Thyroid gland (tissue), 4 donors: ENCODE data around the gene SAPCD1. TPM values are rescaled to one million over a fixed set of nuclear protein-coding genes. Genes with fewer than 3 reads are reported as not detected.
A peak's percentile ranks its signal among the peaks of the same experiment; 100 is the strongest.

Experiments
- DNase-seq, 2 donors: peaks; one replicate each; pipeline ENCODE4 v3.0.0-alpha.2; 2019
- H3K27ac ChIP-seq, 3 donors: fragments of 200-600 bp; sonication (generic); 1 replicate in 2 of 3; 2 replicates in 1 of 3; pipeline ENCODE4 v1.5.1; 2016 to 2019; ENCODE audit warnings: mild to moderate bottlenecking in 1 of 3, moderate library complexity in 1 of 3
- H3K27me3 ChIP-seq: fragments of 200-600 bp; sonication (generic); one replicate; pipeline ENCODE4 v1.5.1; 2019
- H3K36me3 ChIP-seq, 2 donors: fragments of 200-600 bp; sonication (generic); one replicate each; pipeline ENCODE4 v1.5.1; 2016 to 2019
- H3K4me1 ChIP-seq, 2 donors: fragments of 200-600 bp; sonication (generic); one replicate each; pipeline ENCODE4 v1.5.1; 2017 to 2019
- H3K4me3 ChIP-seq, 3 donors: fragments of 200-600 bp; sonication (generic); replicated peaks in 1 of 3; 1 replicate in 2 of 3; 2 replicates in 1 of 3; pipeline ENCODE4 v1.5.1; 2016; ENCODE audit warnings: mild to moderate bottlenecking in 1 of 3
- H3K9me3 ChIP-seq: fragments of 200-600 bp; sonication (generic); one replicate; pipeline ENCODE4 v1.5.1; 2017
- POLR2A ChIP-seq, 2 donors: fragments of 450-650 bp; IDR thresholded peaks; one replicate each; pipeline ENCODE4 v1.6.1; 2017; ENCODE audit warnings: antibody characterized with exemption in 2 of 2, mild to moderate bottlenecking in 2 of 2, moderate library complexity in 1 of 2
- WGBS, 2 donors: methylation state at CpG; one replicate each; pipeline ENCODE4 v1.1.5; 2017; 5-methylcytosine and 5-hydroxymethylcytosine counted together
- intact Hi-C: fragments of 100-400 bp; cut with DNase I; formaldehyde crosslinking; loops from one replicate; pipeline ENCODE4 v1.15.1; 2023
- small RNA-seq: library from RNA; depleted of rRNA; stranded (forward); fragments of <200 nt; gene quantifications from one replicate; pipeline ENCODE3, GENCODE V24; 2016
- total RNA-seq, 4 donors: library from RNA; depleted of rRNA; stranded (reverse); fragments of >200 nt; gene quantifications; one replicate each; pipeline ENCODE4 v1.2.3, GENCODE V29; 2016
- TF ChIP-seq, protein P1 (sequence below), 6 experiments: fragments of 200-600 bp in 3 of 6; fragments of 450-650 bp in 3 of 6; sonication (generic) in 3 of 6; IDR thresholded peaks; one replicate each; pipeline ENCODE4 v1.5.1; 2016 to 2019; ENCODE audit warnings: antibody characterized with exemption in 6 of 6, mild to moderate bottlenecking in 2 of 6, inconsistent platforms in 1 of 6, moderate library complexity in 1 of 6

SAPCD1 gene
- total RNA-seq, 4 donors from 2014 or later = 2.0 to 4.2 (median 3.0) TPM; not detected in 1

DNA sequence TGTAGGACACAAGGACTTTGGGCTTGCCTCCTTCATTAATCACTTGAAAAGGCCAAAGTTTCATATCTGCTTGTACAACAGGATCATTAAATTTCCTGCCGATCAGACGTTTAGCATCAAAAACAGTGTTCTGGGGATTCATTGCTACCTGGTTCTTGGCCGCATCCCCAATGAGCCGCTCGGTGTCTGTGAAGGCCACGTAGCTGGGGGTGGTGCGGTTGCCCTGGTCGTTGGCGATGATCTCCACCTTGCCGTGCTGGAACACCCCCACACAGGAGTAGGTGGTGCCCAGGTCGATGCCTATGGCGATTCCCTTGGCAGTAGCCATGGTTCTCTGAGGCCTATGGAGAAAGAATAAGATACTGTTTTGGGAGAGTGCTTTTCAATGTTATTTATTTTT lies 49.2 kb downstream of the SAPCD1 start:
- Histone ChIP-seq H3K36me3 (no peaks in the 10 kb centered on the region), H3K27ac (no peak overlapping the region), H3K27me3 (no peaks in the 10 kb centered on the region), H3K9me3 (no peaks in the 10 kb centered on the region), H3K4me3 (no peak overlapping the region), H3K4me1 (peaks cover 12 to 18% of the 10 kb centered on the region in 2 donors)
- WGBS, 2 donors = 93 to 95% methylated on average over 12 of the region's 12 CpGs
- no peak for DNase-seq
- no peak for TF ChIP-seq POLR2A (IDR thresholded peaks at IDR 0.05)
- TF ChIP-seq, protein P1, sequence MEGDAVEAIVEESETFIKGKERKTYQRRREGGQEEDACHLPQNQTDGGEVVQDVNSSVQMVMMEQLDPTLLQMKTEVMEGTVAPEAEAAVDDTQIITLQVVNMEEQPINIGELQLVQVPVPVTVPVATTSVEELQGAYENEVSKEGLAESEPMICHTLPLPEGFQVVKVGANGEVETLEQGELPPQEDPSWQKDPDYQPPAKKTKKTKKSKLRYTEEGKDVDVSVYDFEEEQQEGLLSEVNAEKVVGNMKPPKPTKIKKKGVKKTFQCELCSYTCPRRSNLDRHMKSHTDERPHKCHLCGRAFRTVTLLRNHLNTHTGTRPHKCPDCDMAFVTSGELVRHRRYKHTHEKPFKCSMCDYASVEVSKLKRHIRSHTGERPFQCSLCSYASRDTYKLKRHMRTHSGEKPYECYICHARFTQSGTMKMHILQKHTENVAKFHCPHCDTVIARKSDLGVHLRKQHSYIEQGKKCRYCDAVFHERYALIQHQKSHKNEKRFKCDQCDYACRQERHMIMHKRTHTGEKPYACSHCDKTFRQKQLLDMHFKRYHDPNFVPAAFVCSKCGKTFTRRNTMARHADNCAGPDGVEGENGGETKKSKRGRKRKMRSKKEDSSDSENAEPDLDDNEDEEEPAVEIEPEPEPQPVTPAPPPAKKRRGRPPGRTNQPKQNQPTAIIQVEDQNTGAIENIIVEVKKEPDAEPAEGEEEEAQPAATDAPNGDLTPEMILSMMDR (IDR thresholded peaks at IDR 0.05) = no peak
- intact Hi-C loops = no loop called here

DNA sequence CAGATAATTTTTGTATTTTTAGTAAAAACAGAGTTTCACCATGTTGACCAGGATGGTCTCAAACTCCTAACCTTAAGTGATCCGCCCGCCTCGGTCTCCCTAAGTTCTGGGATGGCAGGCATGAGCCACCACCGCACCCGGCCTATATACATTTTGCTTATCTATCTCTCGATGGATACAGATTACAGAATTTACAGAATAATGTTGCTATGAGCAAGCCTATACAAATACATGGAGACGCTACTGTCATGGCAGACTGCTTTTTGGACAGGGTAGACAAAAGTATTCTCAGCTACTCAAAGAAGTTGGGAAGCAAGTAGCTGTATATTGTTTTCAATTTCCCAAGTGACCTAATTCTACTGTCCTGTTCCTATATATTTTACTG lies 51.0 kb downstream of the SAPCD1 start:
- Histone ChIP-seq H3K4me1 (peaks cover 12 to 17% of the 10 kb centered on the region in 2 donors), H3K36me3 (no peaks in the 10 kb centered on the region), H3K27ac (peak overlapping the region; percentile 100), H3K4me3 (no peak overlapping the region), H3K27me3 (no peaks in the 10 kb centered on the region), H3K9me3 (no peaks in the 10 kb centered on the region)
- intact Hi-C loops = no loop called here
- 96 to 97% methylated on average over 7 of the region's 7 CpGs for WGBS, 2 donors
- no peak for DNase-seq
- TF ChIP-seq, protein P1 (IDR thresholded peaks at IDR 0.05) = no peak
- no peak for TF ChIP-seq POLR2A (IDR thresholded peaks at IDR 0.05)

Small RNAs within 50 kb of the gene (small RNA-seq; reads per million reads assigned to genes)
- gene LY6G6D = not detected
- gene MSH5-SAPCD1 = not detected
- not detected for gene RF00019
- gene RNU6-850P = not detected
- not detected for gene SAPCD1

Other genes with a start within 250 kb of the SAPCD1 start
- not detected for gene MCCD1, start 233.7 kb upstream of the SAPCD1 start, total RNA-seq
- 100 to 1,000 TPM; 296 to 339 (median 314) TPM for gene DDX39B, start 220.7 kb upstream of the SAPCD1 start, total RNA-seq
- 1 to 10 TPM; 1.2 to 3.9 (median 2.6) TPM for gene ATP6V1G2, start 216.0 kb upstream of the SAPCD1 start, total RNA-seq
- 10 to 100 TPM; 23.7 to 34.0 (median 27.5) TPM for gene NFKBIL1, start 215.0 kb upstream of the SAPCD1 start, total RNA-seq
- gene LTA, start 190.4 kb upstream of the SAPCD1 start, total RNA-seq = not detected
- gene TNF, start 187.1 kb upstream of the SAPCD1 start, total RNA-seq = under 1 TPM in 1 of 4 donors, not detected in 3; 0.42 TPM
- not detected for gene LTB, start 180.2 kb upstream of the SAPCD1 start, total RNA-seq
- gene LST1, start 176.4 kb upstream of the SAPCD1 start, total RNA-seq = 10 to 100 TPM in 1 of 4 donors, 1 to 10 TPM in 2, not detected in 1; 2.5 to 23.4 (median 3.2) TPM
- not detected for gene NCR3, start 169.7 kb upstream of the SAPCD1 start, total RNA-seq
- 10 to 100 TPM in 3 of 4 donors, 1 to 10 TPM in 1; 8.1 to 37.8 (median 17.6) TPM for gene AIF1, start 147.4 kb upstream of the SAPCD1 start, total RNA-seq
- gene PRRC2A, start 141.9 kb upstream of the SAPCD1 start, total RNA-seq = 100 to 1,000 TPM in 1 of 4 donors, 10 to 100 TPM in 3; 68.5 to 127 (median 86.7) TPM
- gene BAG6, start 110.0 kb upstream of the SAPCD1 start, total RNA-seq = 100 to 1,000 TPM; 179 to 301 (median 245) TPM
- 1 to 10 TPM; 2.3 to 5.1 (median 4.5) TPM for gene APOM, start 106.8 kb upstream of the SAPCD1 start, total RNA-seq
- 10 to 100 TPM; 23.6 to 32.3 (median 28.7) TPM for gene C6orf47, start 101.9 kb upstream of the SAPCD1 start, total RNA-seq
- gene GPANK1, start 97.7 kb upstream of the SAPCD1 start, total RNA-seq = 10 to 100 TPM; 15.7 to 23.2 (median 22.1) TPM
- 100 to 1,000 TPM; 181 to 264 (median 206) TPM for gene CSNK2B, start 96.6 kb upstream of the SAPCD1 start, total RNA-seq
- gene LY6G5B, start 92.7 kb upstream of the SAPCD1 start, total RNA-seq = 10 to 100 TPM in 2 of 4 donors, 1 to 10 TPM in 2; 4.4 to 11.8 (median 9.4) TPM
- gene LY6G5C, start 81.6 kb upstream of the SAPCD1 start, total RNA-seq = 1 to 10 TPM in 1 of 4 donors, under 1 TPM in 2, not detected in 1; 0.54 to 7.9 (median 0.83) TPM
- gene ABHD16A, start 59.3 kb upstream of the SAPCD1 start, total RNA-seq = 10 to 100 TPM; 47.3 to 81.4 (median 71.7) TPM
- gene LY6G6F, start 55.8 kb upstream of the SAPCD1 start, total RNA-seq = not detected
- not detected for gene LY6G6D, start 47.3 kb upstream of the SAPCD1 start, total RNA-seq
- gene LY6G6C, start 40.9 kb upstream of the SAPCD1 start, total RNA-seq = not detected
- 1 to 10 TPM in 1 of 4 donors, under 1 TPM in 1, not detected in 2; 0.54 to 1.8 TPM for gene MPIG6B, start 39.3 kb upstream of the SAPCD1 start, total RNA-seq
- 100 to 1,000 TPM in 3 of 4 donors, 10 to 100 TPM in 1; 99.9 to 117 (median 114) TPM for gene DDAH2, start 33.4 kb upstream of the SAPCD1 start, total RNA-seq
- gene CLIC1, start 26.1 kb upstream of the SAPCD1 start, total RNA-seq = 100 to 1,000 TPM; 222 to 314 (median 247) TPM
- 10 to 100 TPM in 1 of 4 donors, 1 to 10 TPM in 3; 5.6 to 11.2 (median 7.2) TPM for gene MSH5, start 22.7 kb upstream of the SAPCD1 start, total RNA-seq
- 1 to 10 TPM; 1.2 to 8.9 (median 5.4) TPM for gene VWA7, start 14.7 kb downstream of the SAPCD1 start, total RNA-seq
- 100 to 1,000 TPM in 1 of 4 donors, 10 to 100 TPM in 3; 33.8 to 120 (median 39.9) TPM for gene VARS1, start 33.1 kb downstream of the SAPCD1 start, total RNA-seq
- 10 to 100 TPM; 29.2 to 48.4 (median 36.5) TPM for gene LSM2, start 44.3 kb downstream of the SAPCD1 start, total RNA-seq
- 1 to 10 TPM; 3.5 to 4.1 (median 3.9) TPM for gene HSPA1L, start 52.6 kb downstream of the SAPCD1 start, total RNA-seq
- gene HSPA1A, start 52.9 kb downstream of the SAPCD1 start, total RNA-seq = 100 to 1,000 TPM; 148 to 320 (median 190) TPM
- 100 to 1,000 TPM; 194 to 330 (median 256) TPM for gene HSPA1B, start 65.1 kb downstream of the SAPCD1 start, total RNA-seq
- 10 to 100 TPM; 54.4 to 98.1 (median 65.9) TPM for gene NEU1, start 100.2 kb downstream of the SAPCD1 start, total RNA-seq
- gene SLC44A4, start 116.3 kb downstream of the SAPCD1 start, total RNA-seq = 10 to 100 TPM in 2 of 4 donors, 1 to 10 TPM in 2; 1.6 to 16.2 (median 7.7) TPM
- gene EHMT2, start 135.0 kb downstream of the SAPCD1 start, total RNA-seq = 10 to 100 TPM; 26.9 to 47.7 (median 38.7) TPM
- gene ZBTB12, start 139.4 kb downstream of the SAPCD1 start, total RNA-seq = 1 to 10 TPM in 3 of 4 donors, under 1 TPM in 1; 0.94 to 2.9 (median 1.5) TPM
- gene C2, start 165.1 kb downstream of the SAPCD1 start, total RNA-seq = 1 to 10 TPM; 2.5 to 6.2 (median 4.4) TPM
- 10 to 100 TPM; 10.5 to 36.7 (median 16.4) TPM for gene CFB, start 183.4 kb downstream of the SAPCD1 start, total RNA-seq
- 100 to 1,000 TPM in 3 of 4 donors, 10 to 100 TPM in 1; 83.2 to 114 (median 106) TPM for gene NELFE, start 196.3 kb downstream of the SAPCD1 start, total RNA-seq
- 10 to 100 TPM; 35.1 to 47.1 (median 39.4) TPM for gene SKIC2, start 196.5 kb downstream of the SAPCD1 start, total RNA-seq
- gene DXO, start 209.5 kb downstream of the SAPCD1 start, total RNA-seq = 10 to 100 TPM; 21.3 to 36.4 (median 33.9) TPM
- 100 to 1,000 TPM; 181 to 401 (median 227) TPM for gene C4A, start 219.4 kb downstream of the SAPCD1 start, total RNA-seq